GM19025 (cell line): Measurements from ENCODE around the gene PHYHD1.

Experiments
- ATAC-seq: cut with Tn5 transposase; IDR thresholded peaks from one replicate; pipeline ENCODE4 v1.9.1; 2021; ENCODE audit warnings: mild to moderate bottlenecking, low read depth, moderate library complexity; ENCODE audit not compliant: unreplicated experiment

The PHYHD1 gene

DNA sequence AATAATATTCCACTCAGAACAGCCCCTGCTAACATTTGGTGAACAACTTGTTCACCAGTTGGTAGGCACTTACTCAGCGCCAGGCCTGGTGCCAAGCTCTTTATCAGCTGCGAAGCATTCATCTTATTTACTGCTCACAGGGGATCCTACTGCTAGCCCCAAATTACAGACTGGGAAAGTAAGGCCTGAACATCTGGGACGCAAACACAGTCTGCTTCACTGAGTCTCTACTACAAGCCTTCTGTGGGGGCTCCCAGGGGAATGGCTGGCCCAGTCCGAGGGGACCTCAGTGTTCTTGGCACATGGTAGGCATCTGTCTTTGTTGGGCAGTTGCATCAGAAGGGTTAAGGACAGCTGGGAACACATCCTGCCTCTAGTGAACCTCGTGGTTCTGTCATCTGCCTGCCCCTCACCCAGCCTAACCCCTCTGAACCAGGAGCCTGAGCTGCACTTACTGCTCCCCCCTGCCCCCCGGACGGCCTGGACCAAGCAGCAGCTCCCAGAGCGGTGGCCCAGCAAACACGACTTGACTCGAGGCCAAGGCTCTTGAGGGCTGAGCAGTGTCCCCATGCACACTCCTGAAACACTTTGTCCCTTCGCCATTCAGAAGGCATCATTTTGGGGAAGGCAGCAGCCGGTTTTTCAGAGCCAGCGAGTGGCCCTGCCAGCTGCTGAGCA, at the start of gene PHYHD1:
Gene PHYHD1, plus strand, starts transcription at position 602 of the 678 bp plus-strand sequence. CDS start 1,342 bp downstream, outside the sequence.
- no peak for ATAC-seq

DNA sequence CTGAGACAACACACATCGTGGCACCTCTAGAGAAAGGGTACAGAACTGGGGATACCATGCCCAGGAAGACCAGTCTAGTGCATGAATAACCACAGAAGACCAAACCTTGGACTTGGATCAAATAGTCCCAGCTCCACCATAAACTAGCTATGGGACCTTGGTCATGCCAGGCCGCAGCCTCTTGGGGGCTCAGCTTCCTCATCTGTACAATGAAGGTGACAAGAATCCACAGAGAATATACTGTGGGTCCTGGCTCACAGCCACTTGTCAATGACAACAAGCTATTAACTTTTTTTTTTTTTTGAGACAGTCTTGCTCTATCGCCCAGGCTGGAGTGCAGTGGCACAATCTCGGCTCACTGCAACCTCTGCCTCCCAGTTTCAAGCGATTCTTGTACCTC, 42.9 kb upstream of the PHYHD1 start:
- ATAC-seq = no peak

DNA sequence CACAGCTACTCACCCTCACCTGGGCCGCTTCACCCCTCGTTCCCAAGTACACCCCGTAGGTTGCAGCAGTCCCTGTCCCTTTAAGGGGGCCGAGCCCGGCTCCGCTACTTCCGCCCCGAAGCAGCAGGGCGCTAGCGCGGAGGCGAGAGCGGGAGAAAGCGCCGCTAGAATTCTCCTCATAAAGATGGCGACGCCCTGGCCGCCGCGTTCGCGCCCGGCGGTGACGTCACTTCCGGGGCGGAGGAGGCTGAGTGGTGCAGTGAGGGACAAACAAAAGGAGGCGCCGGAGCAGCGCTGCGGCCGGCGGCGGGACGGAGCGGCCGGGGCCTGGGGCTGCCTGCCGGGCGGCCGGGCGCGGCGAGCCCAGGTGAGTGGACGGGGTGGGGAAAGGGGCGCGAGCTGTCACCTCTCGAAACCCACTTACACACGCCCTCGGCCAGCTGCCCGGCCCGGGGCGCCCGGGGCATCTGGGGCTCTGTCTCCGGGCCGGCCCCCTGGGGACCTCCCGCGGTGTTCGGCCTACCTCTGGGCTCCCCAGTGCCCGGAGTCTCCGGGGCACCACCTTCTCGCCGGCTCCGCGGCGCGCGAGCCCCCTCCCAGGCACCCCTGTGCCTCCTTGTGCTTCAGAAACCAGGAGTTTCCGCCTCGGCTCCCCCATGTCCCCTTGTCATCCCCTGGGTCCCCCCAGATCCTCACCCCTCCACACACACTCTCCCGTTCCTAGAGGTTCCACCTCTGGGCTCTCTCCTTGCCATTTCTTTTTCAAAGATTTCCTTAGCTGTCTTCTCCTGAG, 38.7 kb upstream of the PHYHD1 start, which contains the start of the genes KYAT1 and LRRC8A:
Gene KYAT1, minus strand, starts transcription at position 67 of the 793 bp plus-strand sequence. CDS start 36,545 bp downstream, outside the sequence.
Gene LRRC8A, plus strand, starts transcription at position 250 of the 793 bp plus-strand sequence. CDS start 25,032 bp downstream, outside the sequence.
- ATAC-seq = peak; percentile 89

DNA sequence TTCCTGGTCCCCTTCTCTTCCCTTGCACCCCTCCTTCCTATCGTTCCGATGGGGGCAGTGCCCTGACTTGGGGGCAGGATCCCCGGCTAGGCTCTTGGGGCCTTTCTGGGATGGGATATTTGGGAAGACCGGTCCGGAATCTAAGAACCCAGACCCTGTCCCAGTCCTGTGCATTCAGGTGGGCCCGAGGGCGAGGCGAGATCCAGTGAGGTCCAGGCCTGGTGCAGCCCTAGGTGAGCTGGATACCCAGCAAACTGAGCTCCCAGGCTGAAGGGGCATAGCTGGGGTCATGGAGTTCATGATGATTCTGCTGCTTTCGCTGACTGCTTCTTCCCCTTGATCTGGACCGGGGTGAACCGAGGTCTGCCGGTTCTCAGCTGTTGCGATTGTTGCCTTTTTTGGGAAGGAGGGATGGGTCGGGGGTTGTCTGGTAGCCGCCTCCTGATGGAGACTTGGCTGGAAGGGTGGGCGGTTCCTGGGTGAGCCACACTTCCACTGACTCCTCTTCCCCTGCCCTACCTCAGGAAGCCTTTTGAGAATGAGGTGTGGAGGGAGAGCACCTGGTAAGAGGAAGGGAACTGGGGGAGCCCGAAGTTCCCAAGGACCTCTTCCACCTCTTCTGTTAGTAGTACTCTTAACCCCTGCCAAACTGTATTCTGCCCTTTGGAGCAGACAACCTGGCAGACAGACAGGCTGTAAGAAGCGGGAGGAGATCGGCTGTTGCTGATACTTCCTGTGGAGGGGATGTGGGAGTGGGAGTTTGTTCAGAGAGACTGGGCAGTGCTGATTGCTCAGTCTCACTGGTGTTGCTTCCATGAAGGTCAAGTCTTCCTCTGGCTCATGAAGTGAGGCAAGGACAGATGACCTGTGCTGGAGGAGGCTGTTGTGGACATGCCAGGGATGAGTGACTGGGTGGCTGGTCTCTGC, 37.8 kb upstream of the PHYHD1 start:
- no peak for ATAC-seq

DNA sequence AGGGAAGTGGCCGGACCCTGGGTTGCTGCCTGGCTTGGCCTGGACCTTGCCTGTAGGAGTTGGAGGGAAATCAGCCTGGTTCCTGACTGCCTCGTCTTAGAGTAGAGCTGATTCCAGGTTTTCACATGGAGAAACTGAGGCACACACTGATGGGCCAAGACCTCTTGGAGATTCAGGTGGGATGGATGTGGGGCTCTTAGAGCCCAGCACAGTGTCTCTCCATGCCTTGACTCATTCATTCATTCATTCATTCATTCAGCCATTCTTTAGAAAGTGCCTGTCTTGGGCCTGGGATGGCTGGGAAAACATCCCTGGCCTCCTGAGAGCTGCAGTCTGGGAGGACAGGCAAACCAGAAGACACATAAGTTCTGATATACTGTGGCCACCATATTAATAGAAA, 36.6 kb upstream of the PHYHD1 start:
- no peak for ATAC-seq

DNA sequence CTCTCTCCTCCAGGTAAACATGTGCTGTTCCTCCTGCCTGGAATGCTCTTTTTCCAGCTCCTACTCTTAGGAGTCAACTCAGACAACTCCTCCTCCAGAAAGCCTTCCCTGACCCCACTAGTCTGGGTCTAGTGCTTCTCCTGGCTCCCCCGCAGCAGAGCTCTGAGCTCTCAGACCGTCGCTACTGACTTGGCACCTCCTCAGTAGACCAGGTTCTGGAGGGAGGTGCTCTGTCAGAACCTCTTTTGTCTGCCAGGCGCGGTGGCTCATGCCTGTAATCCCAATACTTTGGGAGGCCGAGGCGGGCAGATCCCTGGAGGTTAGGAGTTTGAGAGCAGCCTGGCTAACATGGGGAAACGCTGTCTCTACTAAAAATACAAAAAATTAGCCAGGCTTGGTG, 35.4 kb upstream of the PHYHD1 start:
- ATAC-seq = no peak

DNA sequence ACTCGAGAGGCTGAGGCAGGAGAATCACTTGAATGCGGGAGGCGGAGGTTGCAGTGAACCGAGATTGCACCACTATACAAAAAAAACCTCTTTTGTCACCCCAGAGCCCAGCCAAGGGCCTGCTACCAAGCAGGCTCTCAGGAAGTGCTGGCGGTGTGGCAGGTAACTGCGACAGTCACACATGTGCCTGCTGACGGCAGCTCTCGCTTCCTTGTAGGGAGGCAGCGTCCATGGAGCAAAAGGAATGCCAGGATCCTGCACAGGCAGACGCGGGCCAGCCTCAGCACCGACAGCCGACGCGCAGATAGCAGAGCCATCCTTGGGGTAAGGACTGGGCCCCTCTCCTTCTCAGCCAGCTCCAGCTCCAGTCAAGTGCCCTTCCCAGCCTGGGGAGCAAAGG, 35.0 kb upstream of the PHYHD1 start:
- no peak for ATAC-seq

DNA sequence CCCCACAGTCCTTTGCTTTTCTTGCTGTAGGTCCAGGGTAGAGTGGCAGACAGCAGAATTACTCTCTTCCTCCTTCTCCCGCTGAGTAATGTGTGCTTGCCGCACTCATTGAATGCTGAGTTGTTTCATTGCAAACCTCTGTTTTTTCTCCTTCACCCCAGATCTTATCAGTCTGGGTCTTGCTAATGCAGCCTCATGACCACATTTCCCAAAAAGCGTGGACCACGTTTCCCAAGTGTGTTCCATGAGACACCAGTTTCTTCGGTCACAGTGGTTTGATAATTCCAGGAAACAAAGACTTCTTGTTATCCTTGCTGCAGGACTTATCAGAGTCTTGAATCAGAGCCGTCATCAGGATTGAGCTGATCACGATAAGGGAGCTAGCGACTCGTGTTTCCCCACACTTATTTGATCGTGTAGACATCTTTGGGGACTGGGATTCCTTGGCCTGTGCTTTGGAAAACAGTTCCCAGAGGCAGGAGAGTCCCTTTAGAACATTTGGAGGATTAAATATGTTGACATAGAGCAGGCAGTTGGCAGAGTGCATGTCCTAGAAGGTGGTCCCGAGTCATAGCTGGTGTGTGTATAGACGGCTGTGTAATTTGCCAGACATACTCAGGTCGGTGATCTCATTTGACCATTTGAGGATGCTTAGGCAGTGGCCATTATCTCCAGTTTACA, 34.4 kb upstream of the PHYHD1 start:
- ATAC-seq = no peak

DNA sequence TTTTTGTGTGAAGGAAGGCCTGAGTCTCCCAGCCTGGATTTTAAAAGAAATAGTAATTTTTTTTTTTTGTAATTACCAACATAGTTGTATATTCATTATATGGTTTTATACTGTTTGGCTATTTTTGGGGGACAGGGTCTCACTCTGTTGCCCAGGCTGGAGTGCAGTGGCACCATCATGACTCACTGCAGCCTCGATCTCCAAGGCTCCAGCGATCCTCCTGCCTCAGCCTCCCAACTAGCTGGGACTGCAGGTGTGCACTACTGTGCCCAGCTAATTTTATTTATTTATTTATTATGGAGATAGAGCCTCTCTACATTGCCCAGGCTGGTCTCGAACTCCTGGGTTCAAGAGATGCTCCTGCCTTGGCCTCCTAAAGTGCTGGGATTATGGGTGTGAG, 33.7 kb upstream of the PHYHD1 start:
- no peak for ATAC-seq

DNA sequence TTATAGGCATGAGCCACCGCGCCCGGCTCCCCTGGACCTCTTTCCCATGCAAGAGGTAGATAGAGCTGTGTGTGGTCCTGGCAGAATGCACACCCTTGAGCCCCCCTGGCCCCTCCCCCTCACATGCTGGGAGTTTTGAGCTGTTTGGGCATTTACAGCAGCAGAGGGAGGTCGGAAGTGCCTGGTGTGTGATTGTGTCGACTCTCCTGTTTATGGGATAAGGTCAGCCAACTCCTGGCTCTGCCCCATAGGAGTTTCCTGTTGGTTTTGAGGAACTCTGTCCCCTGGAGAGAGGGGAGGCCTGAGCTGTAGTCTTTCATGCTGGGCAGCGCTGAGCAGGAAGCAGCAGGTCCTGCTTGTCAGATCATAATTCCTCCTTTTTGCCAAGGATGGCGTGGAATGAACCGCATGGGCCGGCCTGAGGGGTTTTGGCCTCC, 32.9 kb upstream of the PHYHD1 start:
- no peak for ATAC-seq

DNA sequence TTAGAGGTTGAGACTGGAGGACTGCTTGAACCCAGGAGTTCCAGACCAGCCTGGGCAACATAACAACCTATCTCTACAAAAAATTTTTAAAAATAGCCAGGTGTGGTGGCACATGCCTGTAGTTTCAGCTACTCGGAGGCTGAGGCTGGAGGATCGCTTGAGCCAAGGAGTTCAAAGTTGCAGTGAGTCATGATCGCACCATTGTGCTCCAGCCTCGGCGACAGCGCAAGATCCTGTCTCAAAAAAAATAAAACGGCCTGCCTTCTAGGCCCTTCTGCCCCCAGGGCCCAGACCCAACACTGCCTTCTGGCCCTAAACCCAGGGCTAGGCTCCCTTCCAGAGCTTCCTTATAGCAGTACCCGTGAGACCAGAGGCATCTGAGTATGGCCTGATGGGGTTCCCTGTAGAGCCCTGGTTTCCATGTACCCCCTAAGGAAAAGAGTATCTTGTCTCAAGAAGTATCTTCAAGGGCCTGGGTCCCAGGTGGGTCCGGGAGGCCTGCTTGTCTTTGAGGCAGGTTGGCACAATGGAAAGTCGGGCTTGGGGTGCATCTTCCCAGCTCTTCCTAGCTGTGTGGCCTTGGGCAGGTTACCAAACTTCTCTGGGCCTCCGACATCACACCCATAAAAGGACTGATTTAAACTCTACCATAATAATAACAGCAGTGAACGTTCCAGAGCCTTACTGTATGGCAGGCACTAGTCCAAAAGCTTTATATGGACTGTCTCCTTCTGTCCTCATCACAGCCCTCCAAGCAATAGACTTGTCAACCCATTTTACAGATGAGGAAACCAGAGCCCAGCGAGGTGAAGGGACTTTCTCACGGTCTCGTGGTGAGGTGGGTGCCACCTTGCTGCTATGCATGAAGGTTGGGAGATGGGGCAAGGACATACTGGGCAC, 29.2 kb upstream of the PHYHD1 start:
- no peak for ATAC-seq

DNA sequence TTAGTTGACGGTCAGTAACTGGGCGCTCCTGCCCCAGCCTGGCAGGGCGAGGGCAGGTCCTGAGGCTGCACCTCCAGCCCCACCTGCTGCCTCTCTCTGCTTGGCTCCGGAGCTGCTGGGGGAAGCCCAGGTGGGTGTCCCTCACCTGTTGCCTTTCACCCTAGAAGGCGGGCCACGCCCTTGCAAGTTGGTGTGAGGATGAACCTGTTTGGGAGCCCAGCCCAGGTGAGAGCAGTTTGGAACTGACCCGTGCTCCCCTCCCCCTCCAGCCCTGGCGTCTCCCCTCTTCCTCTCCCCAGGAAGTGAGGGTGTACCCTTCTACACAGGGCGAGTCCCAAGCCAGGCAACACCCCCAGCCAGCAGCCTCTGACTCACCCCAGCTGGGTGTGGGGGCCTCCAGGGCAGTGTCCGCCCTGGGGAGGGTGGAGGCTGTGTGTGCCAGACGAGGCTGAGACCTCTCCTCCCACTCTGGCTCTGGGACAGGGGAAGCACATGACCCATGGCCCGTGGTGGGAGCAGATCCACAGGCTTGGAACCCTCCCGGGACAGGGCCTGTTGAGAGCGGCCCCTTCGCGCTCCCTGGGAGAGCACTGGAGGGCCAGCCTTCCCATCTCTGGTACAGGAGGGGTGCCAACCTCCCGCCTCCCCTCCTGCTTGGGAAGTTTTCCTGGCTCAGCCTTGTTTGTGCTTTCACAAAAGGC, 28.4 kb upstream of the PHYHD1 start:
- ATAC-seq = no peak

DNA sequence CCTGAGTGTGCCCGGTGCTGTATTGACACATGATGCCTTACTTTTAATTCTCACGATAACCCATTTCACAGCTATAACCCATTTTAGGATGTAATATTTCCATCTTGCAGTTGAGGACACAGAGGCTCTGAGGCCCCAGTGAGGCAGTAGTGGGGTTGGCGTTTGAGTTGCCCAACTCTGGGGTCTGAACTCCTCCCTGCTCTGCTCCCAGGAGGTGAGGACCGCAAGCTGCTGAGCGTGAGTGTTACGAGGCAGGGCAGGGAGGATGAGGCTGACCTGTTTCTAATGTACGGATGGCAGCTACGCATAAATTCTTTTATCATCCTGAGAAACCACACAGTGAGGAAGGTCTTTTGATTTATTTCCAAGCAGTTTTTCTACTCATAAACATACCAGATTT, 27.4 kb upstream of the PHYHD1 start:
- no peak for ATAC-seq

DNA sequence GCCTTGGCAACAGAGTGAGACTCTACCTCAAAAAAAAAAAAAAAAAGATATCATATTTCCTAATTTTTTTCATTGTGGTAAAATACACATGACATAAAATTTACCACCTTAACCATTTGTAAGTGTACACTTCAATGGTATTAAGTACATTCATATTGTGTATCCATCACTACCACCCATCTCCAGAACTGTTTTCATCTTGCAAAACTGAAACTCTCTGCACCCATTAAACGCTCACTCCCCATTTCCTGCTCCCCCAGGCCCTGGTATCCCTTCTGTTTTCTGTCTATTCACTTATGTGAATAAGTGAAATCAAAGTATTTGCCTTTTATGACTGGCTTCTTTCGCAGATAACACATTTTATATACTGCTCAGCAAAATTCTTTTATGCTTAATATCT, 26.0 kb upstream of the PHYHD1 start:
- ATAC-seq = no peak

DNA sequence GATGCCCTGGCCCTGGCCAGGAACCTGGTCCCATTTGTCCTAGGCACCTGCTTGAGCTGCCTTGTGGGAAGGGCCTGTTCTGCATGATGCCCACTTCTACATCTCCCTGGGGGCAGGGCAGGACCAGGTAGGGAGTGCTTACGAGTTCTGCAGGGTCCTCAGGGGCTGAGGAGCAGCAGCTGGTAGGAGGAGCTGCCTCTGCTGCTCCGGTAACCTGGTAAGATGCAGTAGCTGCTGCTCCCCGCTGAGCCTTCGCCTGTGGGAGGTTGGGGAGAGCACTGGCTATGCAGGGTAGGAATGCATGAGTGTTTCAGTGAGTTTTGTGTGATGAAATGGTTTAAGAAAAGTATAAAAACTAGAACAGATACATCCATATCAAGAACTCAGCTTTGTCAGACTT, 25.2 kb upstream of the PHYHD1 start:
- ATAC-seq = no peak

DNA sequence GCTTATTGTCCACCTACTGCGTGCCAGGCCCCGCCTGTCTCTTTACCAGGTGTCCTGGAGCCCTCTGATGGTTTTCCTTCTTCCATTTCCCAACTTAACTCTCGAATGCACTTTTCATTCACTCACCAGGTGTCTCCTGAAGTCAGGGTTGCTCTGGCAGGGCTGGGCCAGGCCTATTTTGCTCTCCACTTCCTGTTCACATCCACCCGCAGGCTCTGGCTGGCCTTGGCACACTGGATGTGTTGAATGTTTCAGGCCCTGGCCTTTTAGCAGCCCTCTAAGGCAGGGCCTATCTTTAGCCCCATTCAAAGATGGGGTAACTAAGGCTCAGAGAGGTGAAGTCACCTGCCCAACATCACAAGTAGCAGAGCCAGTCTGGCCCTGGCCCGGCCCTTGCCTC, 22.4 kb upstream of the PHYHD1 start:
- ATAC-seq = no peak

DNA sequence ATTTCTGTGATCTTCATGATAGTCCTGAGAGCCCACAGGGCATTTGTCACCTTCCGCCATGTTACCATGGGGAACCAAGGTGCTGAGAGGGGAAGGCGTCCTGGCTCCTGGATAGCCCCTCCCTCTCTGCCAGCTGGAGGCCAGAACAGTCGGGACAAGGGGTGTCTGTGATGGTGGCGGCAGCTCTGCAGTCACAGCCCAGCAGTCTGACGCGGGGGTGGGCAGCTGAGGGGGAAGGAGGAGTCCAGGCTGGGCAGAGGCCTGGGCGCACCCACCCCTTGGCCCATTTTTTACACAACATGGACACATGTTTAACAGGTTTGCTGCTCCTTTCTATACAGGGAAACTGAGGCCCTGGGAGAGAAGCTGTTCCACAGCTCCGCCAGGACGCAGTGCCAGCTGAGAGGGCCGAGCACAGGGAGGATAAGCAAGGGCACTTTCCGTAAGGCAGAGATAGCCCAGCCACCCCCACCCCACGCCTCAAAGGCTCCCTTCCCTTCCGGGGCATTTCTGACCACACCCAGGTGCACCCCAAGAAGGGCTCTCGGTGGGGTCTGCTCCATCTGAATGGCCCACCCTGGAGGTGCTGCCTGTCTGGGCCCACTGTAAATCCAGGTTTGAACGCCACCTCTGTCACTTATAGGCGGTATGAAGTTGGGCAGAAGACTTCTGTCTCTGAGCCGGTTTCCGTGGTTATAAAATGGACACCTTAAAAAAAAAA, 21.8 kb upstream of the PHYHD1 start:
- no peak for ATAC-seq
